ENCODE measurements around the gene HS3ST3A1.
A peak's percentile ranks its signal among the peaks of the same experiment; 100 is the strongest.
"Not testable (repeated sequence)": the region's sequence is repeated elsewhere in the genome, so short reads cannot be mapped to it uniquely, and the experiment has no call there.

Gene HS3ST3A1

DNA sequence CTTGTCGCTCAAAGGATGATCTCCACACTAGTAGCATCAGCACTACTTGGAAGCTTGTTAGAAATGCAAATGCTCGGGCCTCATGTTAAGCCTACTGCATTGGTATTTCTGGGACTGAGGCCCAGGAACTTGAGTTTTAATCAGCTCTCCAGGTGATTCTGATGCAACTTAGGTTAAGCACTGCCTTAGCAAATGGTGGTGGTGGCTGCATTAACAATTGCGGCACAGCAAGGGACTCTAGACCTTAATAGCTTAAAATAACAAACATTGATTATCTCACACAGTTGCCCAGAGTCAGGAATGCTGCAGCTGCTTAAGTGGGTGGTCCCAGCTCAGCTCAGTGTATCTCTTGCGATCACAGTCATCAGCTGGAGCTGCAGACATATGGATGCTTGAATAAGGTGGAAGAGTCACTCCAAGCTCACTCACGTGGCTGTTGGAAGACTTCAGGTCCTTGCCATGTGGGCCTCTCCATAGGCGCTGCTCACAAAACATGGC, 25.8 kb downstream of the HS3ST3A1 start:
- DNase-seq, result no peak

- no peak for DNase-seq
These were observed 26.3 kb downstream of the HS3ST3A1 start for GRCh38 chr17:13575466-13575865.

GRCh38 chr17:13572581-13572980, 29.1 kb downstream of the HS3ST3A1 start:
- DNase-seq, result no peak

GRCh38 chr17:13569398-13570123, 32.2 kb downstream of the HS3ST3A1 start:
- DNase-seq, result peak; percentile 28

- DNase-seq, result no peak
These were observed 32.9 kb downstream of the HS3ST3A1 start for GRCh38 chr17:13568582-13569397.

DNA sequence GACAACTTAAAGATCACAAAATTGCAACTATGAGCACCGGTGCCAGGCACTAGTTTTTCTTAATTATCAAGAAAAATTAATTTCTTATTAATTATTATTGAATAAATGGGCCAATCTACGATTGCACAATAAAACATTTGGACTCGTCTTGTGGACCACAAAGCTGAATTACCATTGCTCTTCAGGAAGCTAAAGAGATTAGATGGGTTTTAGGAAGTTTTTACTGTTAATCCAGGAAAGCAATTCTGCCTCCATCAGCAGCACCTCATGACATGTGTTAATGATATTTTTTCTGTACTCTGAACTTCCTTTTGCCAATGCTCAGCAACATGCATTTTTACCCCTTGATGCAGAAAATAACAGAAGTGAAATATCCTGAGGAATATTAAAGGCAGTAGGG, 37.9 kb downstream of the HS3ST3A1 start:
- no peak for DNase-seq

DNA sequence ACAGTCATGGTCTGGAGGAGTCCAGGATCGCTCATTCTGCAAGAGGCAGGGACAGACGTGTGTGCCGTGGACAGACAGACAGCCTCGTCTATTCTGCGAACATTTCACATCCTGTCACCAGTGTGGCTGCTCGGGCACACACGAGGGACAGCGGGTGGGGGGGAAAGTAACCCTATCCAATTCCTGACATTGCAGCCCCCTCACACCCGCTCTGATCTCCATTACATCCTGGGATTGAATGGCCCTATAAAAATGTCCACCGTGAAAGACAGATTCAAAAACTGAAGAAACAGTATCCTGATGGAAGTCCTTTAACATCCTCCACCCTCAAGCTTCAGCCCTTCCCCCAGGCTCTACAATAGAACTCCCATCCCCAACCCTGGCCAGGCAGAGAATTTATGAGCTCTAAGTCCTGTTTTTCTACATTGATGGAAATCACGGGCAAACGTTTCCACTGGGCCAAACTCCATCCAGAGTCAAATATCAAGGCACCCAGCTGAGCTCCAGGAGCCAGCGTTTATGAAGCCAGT, 39.4 kb downstream of the HS3ST3A1 start:
- peak; percentile 49 for DNase-seq

DNA sequence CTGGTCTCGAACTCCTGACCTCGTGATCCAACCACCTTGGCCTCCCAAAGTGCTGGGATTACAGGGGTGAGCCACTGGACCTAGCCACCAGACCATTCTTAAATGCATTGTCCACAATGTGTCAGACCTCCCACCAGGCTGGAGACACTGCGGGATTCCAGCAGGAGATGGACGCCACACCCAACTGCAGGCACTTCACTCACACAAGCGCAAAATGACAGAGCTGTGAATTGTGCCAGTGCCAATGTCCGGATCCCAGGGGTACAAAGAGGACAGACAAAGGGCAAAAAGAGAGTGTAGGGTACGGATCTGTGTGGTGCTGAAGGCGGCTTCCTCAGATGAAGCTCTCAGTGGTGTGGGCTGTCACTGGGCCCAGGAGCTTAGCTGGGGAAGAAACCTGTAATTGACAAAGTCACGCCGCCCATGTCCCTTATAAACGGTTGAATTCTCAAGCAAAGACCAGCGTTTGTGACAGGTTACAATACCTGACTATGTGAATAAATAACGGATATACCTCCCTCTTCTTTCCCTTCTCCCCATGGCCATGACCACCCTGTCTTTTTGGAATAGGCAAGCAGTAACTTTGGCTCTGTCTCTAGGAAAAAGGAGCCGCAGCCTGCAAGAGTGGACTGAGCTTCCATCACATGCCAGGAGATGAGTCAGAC, 40.0 kb downstream of the HS3ST3A1 start:
- peak; percentile 7 for DNase-seq

- DNase-seq, result no peak
These were observed 40.8 kb downstream of the HS3ST3A1 start for GRCh38 chr17:13560935-13561334.

- DNase-seq, result no peak
These were observed 43.1 kb downstream of the HS3ST3A1 start for GRCh38 chr17:13558588-13558987.

- no peak for DNase-seq
These were observed 44.7 kb downstream of the HS3ST3A1 start for GRCh38 chr17:13557077-13557476.

DNA sequence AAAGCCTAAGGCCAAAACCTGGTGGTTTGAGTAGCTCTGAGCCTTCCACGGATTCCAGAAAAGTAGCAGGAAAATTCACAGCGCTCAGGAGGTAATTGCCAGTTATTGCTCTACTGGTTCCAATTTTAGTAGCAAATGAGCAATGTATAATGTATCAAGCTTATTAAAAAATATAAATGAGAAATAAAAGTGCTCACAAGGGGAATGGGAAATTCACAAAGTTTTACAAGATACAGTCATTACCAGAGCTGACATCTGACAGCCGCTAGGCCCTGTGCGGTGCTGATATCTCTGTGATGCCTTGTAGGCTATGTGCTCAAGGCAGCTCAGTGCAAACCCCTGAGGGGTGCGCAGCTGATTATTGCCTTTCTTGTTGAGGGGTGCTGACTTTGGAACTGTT, 47.5 kb downstream of the HS3ST3A1 start:
- DNase-seq, result no peak

- no peak for DNase-seq
These were observed 51.4 kb downstream of the HS3ST3A1 start for GRCh38 chr17:13550291-13550690.

DNA sequence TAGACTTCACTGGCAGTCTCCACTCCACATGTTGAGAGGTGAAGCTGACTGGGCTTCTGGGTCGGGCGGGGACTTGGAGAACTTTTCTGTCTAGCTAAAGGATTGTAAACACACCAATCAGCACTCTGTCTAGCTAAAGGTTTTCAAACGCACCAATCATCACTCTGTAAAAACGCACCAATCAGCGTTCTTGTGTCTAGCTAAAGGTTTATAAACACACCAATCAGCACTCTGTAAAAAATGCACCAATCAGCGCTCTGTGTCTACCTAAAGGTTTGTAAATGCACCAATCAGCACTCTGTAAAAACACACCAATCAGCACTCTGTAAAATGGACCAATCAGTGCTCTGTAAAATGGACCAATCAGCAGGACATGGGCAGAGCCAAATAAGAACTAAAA, 53.2 kb downstream of the HS3ST3A1 start:
- DNase-seq, result not testable (repeated sequence)

- no peak for DNase-seq
These were observed 54.9 kb downstream of the HS3ST3A1 start for GRCh38 chr17:13546851-13547250.

GRCh38 chr17:13545941-13546340, 55.8 kb downstream of the HS3ST3A1 start:
- no peak for DNase-seq

- no peak for DNase-seq
These were observed 57.0 kb downstream of the HS3ST3A1 start for GRCh38 chr17:13544765-13545164.

GRCh38 chr17:13544292-13544691, 57.4 kb downstream of the HS3ST3A1 start:
- DNase-seq, result no peak

- no peak for DNase-seq
These were observed 59.1 kb downstream of the HS3ST3A1 start for GRCh38 chr17:13542636-13543035.

- no peak for DNase-seq
These were observed 60.7 kb downstream of the HS3ST3A1 start for GRCh38 chr17:13541032-13541480.

GRCh38 chr17:13540546-13540945, 61.2 kb downstream of the HS3ST3A1 start:
- DNase-seq, result no peak

DNA sequence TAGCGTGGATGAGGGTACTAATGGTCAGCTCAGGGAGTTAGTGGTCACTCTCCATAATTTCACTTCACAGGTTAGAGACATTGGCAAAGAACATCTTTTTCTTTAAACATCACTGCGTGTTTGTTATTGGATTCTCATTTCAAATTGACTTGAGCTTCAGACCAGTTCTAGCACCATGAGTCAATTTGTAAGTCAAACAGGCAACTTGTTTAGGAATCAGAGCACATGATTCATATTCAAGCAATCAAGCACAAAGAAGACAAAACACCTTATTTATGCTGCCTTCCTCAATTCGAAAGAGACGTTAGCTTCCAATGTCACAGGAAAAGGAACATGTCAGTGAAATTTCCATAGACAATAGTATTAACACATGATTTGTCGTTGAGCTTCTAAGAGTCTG, 62.3 kb downstream of the HS3ST3A1 start:
- DNase-seq, result no peak

Data from right kidney (tissue), 1 donor.